GM19397 (cell line): ENCODE measurements around the gene NFATC3.
"Not testable (repeated sequence)": the region's sequence is repeated elsewhere in the genome, so short reads cannot be mapped to it uniquely, and the experiment has no call there.

ENCODE experiments used
- ATAC-seq: cut with Tn5 transposase; IDR thresholded peaks from one replicate; pipeline ENCODE4 v1.9.1; 2021; ENCODE audit warnings: mild to moderate bottlenecking, moderate library complexity; ENCODE audit not compliant: unreplicated experiment

The NFATC3 gene

DNA sequence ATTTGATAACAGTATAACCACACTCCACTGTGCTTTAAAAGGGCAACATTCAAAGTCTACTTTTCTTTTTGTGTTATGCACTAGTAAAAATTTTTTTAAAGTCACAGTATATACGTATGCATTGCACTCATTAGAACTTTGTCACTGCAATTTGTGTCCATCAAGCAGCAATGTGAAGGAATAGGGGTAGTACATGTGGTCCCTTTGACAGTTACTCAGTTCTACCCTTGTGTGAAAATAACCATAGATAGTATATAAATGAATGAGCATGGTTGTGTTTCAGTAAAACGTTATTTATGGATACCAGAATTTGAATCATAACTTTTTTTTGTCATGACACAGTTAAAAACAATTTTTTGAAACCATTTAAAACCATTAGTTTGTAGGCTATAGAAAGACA lies 30.7 kb downstream of the NFATC3 start:
- ATAC-seq, result no peak

DNA sequence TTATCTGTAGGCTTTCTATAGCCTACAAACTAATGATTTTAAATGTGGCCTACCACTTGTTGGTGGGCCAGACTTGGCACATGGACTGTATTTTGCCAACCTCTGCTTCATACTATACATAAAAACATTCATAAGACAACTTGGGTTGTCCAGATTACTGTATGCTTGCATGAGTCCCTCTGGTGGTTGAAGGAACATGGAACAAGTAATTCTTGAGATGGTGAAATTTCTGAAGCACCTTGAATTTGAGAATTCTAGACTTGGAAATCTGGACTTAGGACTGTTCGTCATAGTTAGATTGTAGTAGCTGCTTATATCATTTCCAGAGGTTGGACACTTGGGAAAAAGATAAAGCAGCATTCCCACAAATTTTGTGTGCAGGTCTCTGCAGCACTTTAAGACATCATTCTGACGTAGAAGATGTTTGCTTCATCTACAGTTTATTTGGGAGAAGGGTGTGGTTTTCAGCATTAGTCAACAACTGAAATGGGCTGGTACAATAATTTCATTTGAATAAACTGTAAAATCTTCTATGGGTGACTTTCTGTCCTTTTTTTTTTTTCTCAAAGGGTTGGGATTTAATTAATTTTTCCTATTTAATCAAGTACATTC lies 31.2 kb downstream of the NFATC3 start:
- no peak for ATAC-seq

DNA sequence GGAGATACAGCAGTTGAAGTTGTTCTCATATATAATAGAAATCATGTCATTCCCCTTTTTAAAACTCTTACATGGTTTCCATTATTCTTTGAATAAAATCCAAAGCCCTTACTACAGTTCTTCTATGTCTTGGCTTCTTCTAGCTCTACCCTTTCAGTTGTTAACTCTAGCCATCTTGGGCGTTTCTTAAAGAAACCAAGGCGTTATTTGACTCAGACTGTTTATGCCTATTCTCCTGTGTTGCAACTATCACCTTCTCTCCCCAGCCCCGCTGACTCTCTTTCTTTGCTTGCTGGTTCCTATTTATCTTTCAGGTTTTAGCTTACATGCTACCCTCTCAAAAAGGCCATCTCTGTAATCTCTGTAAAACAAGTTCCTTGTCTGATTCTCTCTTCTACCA lies 32.7 kb downstream of the NFATC3 start:
- ATAC-seq, result no peak

DNA sequence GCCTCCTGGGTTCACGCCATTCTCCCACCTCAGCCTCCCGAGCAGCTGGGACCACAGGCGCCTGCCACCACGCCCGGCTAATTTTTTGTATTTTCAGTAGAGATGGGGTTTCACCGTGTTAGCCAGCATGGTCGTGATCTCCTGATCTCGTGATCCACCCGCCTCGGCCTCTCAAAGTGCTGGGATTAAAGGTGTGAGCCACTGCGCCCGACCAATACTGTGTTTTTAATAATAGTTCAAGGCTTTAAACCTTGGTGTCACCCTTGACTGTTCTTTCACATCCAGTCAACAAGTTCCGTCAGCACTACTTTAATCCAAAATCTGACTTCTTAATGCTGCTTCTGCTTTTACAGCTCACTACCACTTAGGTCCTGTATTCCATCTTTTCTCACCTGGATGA lies 33.8 kb downstream of the NFATC3 start:
- ATAC-seq, result not testable (repeated sequence)

DNA sequence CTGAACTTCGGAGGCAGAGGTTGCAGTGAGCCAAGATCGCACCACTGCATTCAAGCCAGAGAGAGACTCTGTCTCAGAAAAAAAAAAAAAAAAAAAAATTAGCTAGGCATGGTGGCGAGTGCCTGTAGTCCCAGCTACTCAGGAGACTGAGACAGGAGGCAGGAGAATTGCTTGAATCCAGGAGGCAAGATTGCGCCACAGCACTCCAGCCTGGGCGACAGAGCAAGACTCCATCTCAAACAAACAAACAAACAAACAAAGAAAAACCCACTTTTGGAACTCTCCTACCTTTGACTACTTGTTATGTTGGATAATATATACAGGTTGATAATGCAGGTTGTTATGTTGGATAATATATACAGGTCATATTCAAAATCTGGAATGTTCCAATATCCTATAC lies 35.3 kb downstream of the NFATC3 start:
- ATAC-seq, result not testable (repeated sequence)

DNA sequence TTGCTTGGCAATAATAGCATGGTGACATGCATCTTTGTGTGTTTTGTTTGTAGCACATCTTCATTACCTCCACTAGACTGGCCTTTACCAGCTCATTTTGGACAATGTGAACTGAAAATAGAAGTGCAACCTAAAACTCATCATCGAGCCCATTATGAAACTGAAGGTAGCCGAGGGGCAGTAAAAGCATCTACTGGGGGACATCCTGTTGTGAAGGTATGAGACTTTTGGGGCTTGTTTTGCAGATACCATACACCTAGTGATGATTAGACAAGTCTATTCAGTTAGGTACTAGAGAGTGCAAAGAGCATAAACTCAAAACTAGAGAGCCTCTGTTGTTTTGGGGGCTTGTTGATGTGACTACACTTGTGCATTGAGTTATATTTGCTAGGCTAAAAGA lies 41.2 kb downstream of the NFATC3 start:
- no peak for ATAC-seq

DNA sequence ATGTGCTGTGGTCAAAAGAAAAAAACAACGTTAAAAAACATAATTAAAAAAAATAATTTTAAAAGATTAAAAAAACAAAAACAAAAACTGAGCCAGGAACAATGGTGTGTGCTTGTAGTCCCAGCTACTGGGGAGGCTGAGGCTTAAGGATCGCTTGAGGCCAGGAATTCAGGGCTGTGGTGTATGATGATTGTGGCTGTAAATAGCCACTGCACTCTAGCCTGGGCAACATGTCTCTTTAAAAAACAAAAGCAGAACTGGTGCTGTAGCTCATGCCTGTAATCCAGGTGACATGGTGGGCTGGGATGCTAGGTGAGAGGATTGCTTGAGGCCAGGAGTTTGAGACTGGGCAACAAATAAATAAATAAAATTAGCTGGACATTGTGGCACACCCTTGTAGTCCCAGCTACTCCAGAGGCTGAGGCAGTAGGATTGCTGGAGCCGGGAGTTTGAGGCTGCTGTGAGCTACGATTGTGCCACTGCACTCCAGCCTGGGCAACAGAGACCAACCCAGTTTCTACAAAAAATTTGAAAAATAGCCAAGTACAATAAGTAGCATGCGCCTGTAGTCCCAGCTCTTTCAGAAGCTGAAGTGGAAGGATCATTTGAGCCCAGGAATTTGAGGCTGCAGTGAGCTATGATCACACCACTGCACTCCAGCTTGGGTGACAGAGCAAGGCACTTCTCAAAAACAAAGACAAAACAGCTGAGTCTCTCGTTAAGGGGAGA lies 43.6 kb downstream of the NFATC3 start:
- ATAC-seq, result no peak

DNA sequence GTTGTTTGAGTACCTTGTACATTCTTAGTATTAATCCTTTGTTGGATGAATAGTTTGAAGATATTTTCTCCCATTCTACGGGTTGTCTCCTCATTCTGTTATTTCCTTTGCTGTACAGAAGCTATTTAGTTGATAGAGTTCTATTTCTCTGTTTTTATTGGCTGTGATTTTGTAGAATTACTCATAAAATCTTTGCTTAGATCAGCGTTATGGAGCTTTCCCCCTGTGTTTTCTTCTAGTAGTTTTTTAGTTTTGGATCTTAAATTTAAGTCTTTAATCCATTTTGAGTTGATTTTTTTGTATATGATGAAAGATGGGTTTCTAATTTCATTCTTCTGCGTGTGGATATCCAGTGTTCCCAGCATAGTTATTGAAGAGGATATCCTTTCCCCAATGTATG lies 45.4 kb downstream of the NFATC3 start:
- ATAC-seq, result no peak

DNA sequence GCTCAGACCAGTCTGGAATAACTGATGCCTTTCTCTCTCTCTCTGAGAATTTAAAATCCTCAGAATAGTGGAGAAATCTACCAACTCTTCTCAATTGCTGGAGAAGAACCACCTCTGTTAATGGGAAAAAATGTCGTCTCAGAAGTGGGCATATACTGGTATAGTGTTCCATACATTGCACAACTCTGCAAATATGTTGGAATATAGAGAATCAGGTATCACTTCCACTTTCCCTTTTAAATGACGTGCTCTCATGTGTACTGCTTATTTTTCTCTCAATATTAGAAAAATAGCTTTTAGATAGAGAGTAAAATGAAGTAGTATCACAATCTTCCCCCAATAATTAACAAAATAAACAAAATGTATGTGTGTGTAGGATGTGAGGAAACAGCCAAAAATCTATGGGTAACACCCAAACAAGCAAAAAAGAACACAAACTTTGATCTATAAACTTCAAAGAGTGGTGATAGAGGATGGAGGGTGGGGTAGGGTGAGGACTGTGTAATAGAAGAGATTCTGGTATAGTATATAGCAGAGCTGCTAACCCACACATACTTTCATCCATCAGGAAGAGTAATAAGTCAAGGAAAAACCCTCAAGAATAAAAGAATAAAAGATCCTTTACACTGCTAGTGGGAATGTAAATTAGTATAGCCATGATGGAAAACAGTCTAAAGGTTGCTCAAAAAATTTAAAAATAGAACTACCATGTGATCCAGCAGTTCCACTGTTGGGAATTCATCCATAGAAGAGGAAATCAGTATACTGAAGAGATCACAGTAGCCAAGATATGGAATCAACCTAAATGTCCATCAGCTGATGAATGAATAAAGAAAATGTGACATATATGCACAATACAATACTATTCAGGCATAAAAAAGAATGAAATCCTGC lies 46.9 kb downstream of the NFATC3 start:
- no peak for ATAC-seq

DNA sequence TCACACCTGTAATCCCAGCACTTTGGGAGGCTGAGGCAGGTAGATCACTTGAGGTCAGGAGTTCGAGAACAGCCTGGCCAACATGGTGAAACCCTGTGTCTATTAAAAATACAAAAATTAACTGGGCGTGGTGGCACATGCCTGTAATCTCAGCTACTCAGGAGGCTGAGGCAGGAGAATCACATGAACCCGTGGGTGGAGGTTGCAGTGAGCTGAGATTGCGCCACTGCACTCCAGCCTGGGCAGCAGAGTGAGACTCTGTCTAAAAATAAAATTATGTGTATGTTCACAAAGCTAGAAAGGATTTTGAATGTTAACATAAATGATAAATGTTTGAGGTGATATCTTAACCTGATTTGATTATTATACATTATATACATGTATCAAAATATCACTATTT lies 47.8 kb downstream of the NFATC3 start:
- not testable (repeated sequence) for ATAC-seq

DNA sequence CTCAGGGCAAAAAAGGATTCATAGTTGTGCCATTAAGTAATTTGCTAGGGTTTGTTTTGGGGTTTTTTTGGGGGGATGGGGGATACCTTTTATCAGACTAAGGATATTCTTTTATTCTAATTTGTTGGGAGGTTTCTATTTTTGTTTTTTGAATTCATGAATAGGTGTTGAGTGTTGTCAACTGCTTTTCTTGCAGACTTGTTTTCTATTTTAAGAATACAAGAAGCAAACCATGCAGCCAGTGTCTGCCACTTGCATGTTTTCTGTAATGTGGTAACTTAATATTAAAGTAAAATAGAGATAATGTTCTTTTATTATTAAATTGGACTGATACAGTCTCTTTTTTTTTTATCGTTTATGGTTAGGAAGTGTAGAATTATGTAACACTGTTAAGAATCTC lies 49.5 kb downstream of the NFATC3 start:
- no peak for ATAC-seq

DNA sequence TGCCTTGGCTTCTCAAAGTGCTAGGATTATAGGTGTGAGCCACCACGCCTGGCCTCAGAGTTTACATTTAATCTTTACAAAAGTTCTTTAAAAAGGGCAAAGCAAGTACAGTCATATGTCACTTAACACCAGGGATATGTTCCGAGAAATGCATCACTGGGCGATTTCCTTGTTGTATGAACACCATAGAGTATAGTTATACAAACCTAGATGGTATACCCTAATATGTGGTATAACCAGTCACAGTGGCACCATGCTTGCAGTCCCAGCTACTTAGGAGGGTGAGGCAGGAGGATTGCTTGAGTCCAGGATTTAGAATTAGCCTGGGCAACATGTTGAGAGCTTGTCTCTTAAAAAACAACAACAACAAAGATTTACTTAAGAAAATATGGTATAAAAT lies 51.3 kb downstream of the NFATC3 start:
- ATAC-seq, result no peak

DNA sequence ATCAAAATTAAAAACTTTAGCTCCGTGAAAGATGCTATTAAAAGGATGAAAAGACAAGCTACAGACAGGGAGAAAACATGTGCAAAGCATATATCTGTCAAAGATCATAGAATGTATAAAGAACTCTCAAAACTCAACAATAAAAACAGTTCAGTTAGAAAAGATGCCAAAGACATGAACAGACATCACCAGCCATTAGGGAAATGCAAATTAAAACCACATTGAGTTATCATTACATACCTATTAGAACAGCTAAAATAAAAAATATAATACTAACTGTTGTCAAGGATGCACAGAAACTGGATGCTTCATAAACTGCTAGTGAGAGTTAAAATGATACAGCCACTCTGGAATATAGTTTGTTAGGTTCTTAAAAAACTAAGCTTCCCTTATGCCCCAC lies 58.8 kb downstream of the NFATC3 start:
- ATAC-seq, result no peak

DNA sequence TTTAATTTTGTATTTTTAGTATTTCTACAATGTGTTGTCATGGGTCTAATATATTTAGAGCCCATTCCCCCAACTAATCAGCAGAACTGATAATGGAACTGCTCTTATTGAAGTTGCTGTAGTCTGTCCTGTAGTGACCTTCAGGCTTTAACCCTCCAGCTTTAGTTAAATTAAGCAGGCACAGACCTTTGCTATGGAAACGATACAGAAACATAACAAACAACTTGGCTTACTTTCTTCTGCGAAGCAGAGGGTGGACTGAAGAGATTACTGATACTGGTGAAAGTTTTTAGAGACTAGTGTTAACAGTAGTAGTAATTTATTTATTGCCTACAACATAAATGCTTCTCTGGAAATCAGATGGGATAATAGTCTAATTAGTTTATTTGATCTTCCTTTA lies 61.4 kb downstream of the NFATC3 start:
- ATAC-seq, result no peak

DNA sequence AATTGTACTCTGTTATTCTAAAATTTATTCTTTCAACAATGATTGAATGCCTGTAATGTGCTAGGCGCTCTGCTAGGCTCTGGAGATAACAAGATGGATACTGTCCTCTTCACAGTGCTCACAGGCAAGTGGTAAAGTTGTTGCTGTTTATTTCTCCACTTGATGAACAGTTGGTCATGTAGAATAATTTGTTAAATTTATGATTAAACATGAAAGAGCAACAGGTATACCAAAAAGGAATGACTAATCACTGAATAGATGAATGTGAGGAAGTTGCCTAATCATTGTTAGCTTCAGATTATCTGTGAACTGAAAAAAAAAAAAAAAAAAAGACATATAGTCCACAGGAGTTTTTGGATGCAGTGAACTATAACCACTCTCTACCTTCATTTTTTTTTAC lies 62.3 kb downstream of the NFATC3 start:
- ATAC-seq, result no peak

DNA sequence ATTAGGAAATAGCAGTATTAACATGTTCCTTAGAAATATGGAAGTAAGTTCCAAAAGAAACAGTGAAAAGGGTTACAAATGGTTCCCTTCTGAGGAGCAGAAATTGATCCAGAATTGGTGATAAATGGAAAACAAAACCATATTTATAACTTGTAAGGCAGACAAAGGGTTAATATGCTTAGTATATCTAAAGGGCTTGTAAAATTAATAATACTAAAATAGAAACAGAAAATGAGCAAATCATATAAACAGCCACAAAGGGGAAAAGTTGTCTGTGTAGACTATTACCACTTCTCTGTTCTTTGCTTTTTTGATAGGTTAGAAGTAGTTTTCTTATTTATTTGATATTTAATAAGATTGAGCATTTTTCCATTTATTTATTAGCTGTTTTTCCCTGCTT lies 64.4 kb downstream of the NFATC3 start:
- ATAC-seq, result no peak

DNA sequence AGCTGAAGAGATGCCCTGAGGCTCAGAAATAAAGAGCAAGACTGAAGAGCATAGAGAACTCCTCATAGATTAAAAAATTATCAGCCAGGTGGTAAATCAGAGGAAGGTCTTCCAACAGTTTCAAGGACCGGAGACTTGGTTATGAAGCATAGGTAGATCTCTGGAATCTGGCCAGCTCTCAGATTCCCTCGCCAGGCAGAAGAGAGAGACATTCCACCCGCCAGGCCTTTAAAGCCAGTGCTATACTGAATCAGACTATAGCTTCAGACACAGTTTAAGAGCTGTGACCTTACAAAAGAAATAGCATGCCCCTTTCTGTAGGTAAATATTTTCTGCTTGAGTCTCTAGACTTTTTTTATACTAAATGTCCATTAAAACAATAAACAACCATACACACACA lies 70.3 kb downstream of the NFATC3 start:
- ATAC-seq, result no peak

DNA sequence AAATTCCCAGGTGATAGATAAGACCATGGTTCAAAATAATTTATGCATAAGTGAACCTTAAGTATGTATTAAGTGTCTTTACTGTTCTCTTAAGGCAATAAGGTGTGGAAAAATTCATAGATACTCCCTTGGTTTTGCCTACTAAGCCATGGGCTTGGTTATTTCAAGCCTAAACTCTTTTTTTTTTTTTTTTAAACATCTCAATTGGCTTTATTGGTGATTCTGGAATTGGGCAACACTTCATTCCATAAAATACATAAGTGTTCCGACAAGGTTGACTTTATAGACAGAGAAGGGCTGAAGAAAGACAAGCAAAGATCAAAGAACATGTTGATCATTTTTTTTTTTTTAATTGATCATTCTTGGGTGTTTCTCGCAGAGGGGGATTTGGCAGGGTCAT lies 77.2 kb downstream of the NFATC3 start:
- no peak for ATAC-seq

DNA sequence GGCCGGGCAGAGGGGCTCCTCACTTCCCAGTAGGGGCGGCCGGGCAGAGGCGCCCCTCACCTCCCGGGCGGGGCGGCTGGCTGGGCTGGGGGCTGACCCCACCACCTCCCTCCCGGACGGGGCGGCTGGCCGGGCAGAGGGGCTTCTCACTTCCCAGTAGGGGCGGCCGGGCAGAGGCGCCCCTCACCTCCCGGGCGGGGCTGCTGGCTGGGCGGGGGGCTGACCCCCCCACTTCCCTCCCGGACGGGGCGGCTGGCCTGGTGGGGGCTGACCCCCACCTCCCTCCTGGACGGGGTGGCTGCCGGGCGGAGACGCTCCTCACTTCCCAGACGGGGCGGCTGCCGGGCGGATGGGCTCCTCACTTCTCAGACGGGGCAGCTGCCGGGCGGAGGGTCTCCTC lies 78.1 kb downstream of the NFATC3 start:
- not testable (repeated sequence) for ATAC-seq

DNA sequence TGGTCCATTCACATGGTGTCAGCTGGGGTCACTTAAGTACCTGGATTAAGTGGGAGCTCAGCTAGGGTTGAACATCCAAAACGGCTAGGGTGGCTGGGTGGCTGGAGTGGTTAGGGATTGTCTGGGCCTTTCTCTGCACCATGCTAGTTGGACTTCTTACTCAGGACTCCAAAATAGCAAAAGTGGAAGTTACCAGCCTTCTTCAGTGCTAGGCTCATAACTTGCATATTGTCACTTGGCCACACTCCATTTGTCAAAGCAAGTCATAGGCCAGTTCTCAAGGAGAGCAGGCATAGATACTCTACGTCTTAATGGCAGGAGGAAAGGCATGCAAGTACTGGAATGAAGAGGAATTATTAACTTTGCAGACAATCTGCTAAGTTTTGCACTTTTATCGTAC lies 81.1 kb downstream of the NFATC3 start:
- no peak for ATAC-seq

DNA sequence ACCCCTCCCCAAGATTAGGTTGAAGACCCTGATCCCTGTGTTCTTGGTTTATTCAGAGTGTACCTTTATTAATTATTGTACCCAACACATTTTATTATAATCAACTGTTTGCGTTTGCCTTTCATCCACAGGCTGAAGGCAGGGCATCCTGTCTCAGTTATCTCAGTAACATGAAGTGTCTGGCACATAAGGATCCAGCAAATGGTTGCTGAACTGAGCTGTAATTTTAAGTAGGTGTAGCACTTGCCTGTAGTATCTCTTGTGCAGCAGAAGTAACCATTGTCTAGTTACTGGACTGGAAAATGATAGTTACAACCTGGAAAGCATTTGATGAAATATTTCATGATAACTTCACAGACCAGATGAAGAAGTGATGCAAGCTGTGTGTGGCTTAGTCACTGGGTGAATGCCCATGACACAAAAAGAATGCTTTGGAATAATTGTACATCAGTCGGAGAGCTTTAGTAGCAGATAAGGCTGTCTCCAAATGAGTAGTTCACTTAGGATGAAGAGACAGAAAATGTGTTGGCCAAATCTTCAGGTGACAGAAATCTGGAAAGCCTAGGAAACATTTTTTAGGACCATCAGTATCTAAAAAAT lies 94.1 kb downstream of the NFATC3 start:
- ATAC-seq, result no peak

DNA sequence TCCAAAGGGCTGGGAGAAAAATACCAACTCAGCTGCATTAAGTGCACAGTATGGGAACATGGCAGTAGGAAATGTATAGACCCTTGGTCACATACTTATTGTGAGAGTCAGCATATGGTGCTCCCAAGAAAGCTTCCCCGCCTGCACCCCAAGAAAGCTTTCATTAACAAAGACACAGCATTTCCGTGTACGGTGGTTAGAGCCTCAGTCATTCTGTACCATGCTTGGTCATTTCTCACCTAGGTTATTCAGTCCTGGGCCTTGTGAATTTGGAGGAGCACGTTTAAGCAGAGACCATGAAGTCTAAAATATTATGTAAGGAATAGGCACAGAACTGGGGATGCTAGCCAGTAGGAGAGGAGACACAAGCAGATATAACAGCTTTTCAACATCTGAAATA lies 94.7 kb downstream of the NFATC3 start:
- ATAC-seq, result no peak
